PFSK-1 (cell line): ENCODE data around the gene NSG2.

Experiments used
- FOXP2 ChIP-seq: optimal IDR thresholded peaks from 2 replicates; pipeline ENCODE3; 2011; ENCODE audit warnings: borderline replicate concordance, control low read depth, inconsistent platforms; ENCODE audit not compliant: insufficient read depth; ENCODE audit errors: extremely low read length, extremely low read depth
- POLR2AphosphoS5 ChIP-seq: IDR thresholded peaks from 2 replicates; pipeline ENCODE4 v1.6.1; 2012; ENCODE audit warnings: low read depth, mild to moderate bottlenecking, control low read depth, low read length, moderate library complexity
- REST ChIP-seq, 2 experiments: IDR thresholded peaks; 2 replicates each; pipeline versions ENCODE4 v1.6.1 to v1.8.0; 2011 to 2012; ENCODE audit warnings: low read depth in 2 of 2, low read length in 2 of 2, control low read depth in 1 of 2, inconsistent platforms in 1 of 2, mild to moderate bottlenecking in 1 of 2, moderate library complexity in 1 of 2; ENCODE audit not compliant: insufficient read depth in 1 of 2
- SIN3A ChIP-seq: IDR thresholded peaks from 2 replicates; pipeline ENCODE4 v1.6.1; 2012; ENCODE audit warnings: mild to moderate bottlenecking, low read length, moderate library complexity, borderline replicate concordance; ENCODE audit not compliant: insufficient read depth
- TAF1 ChIP-seq: IDR thresholded peaks from 2 replicates; pipeline ENCODE4 v1.6.1; 2012; ENCODE audit warnings: low read length, control low read depth, borderline replicate concordance; ENCODE audit not compliant: insufficient read depth

- TF ChIP-seq SIN3A (no peak), REST (IDR thresholded peaks at IDR 0.05; ENCODE audit: insufficient read depth in 1 of 2, low read depth in 2 of 2, low read length in 2 of 2) (no peak), POLR2AphosphoS5 (no peak), TAF1 (no peak), FOXP2 (no peak)
These were observed 41.7 kb upstream of the NSG2 start for GRCh38 chr5:174003795-174004194.
